CD14-positive monocyte (primary cell): ENCODE results near the gene TMEM132D. TPM values are rescaled to one million over a fixed set of nuclear protein-coding genes. Genes with fewer than 3 reads are reported as not detected.

Experiments
- DNase-seq, 3 donors: peaks; one replicate each; pipeline ENCODE4 v3.0.0-alpha.2; 2011 to 2022
- H2AFZ ChIP-seq: 2 replicates; pipeline ENCODE4 v1.6.0; 2012; ENCODE audit warnings: mild to moderate bottlenecking, low read depth, low read length, inconsistent platforms; ENCODE audit not compliant: insufficient read depth, poor library complexity, severe bottlenecking
- H3K27ac ChIP-seq, 2 donors: 1 replicate in 1 of 2; 2 replicates in 1 of 2; pipeline ENCODE4 v1.5.1; 2012 to 2013; ENCODE audit warnings: low read length in 2 of 2, control low read depth in 1 of 2, inconsistent platforms in 1 of 2, low read depth in 1 of 2, mild to moderate bottlenecking in 1 of 2
- H3K27me3 ChIP-seq, 2 donors: one replicate each; pipeline versions ENCODE4 v1.6.0 to v1.6.1; 2011 to 2013; ENCODE audit warnings: low read length in 2 of 2; ENCODE audit not compliant: control insufficient read depth in 2 of 2, insufficient read depth in 2 of 2
- H3K36me3 ChIP-seq, 2 donors: replicated peaks in 1 of 2; 1 replicate in 1 of 2; 2 replicates in 1 of 2; pipeline versions ENCODE4 v1.5.1 to v1.6.1; 2012 to 2013; ENCODE audit warnings: low read length in 2 of 2, control low read depth in 1 of 2, inconsistent platforms in 1 of 2, mild to moderate bottlenecking in 1 of 2; ENCODE audit not compliant: insufficient read depth in 2 of 2, control insufficient read depth in 1 of 2
- H3K4me1 ChIP-seq, 2 donors: 1 replicate in 1 of 2; 2 replicates in 1 of 2; pipeline versions ENCODE4 v1.5.1 to v1.6.1; 2012 to 2013; ENCODE audit warnings: low read length in 2 of 2, control low read depth in 1 of 2, inconsistent platforms in 1 of 2, mild to moderate bottlenecking in 1 of 2, moderate library complexity in 1 of 2; ENCODE audit not compliant: insufficient read depth in 2 of 2, control insufficient read depth in 1 of 2
- H3K4me2 ChIP-seq: replicated peaks from 2 replicates; pipeline ENCODE3; 2012; ENCODE audit warnings: low read length, moderate library complexity, mild to moderate bottlenecking; ENCODE audit not compliant: poor library complexity, severe bottlenecking; ENCODE audit errors: extremely low read depth
- H3K4me3 ChIP-seq, 3 experiments: fragments of 200-600 bp in 1 of 3; sonication (generic) in 1 of 3; replicated peaks in 1 of 3; 1 replicate in 2 of 3; 2 replicates in 1 of 3; pipeline ENCODE4 v1.5.1; 2011 to 2013; ENCODE audit warnings: low read length in 3 of 3, mild to moderate bottlenecking in 3 of 3, control low read depth in 2 of 3, low read depth in 2 of 3, inconsistent platforms in 1 of 3, moderate library complexity in 1 of 3
- H3K79me2 ChIP-seq: 2 replicates; pipeline ENCODE4 v1.6.0; 2012; ENCODE audit warnings: mild to moderate bottlenecking, control low read depth, inconsistent platforms, low read length, moderate library complexity; ENCODE audit not compliant: insufficient read depth
- H3K9ac ChIP-seq: 2 replicates; pipeline ENCODE4 v1.6.0; 2017; ENCODE audit warnings: low read length, mild to moderate bottlenecking; ENCODE audit not compliant: insufficient read depth, poor library complexity, severe bottlenecking
- H3K9me3 ChIP-seq, 2 donors: replicated peaks in 1 of 2; 1 replicate in 1 of 2; 2 replicates in 1 of 2; pipeline versions ENCODE4 v1.5.1 to v1.6.1; 2012 to 2013; ENCODE audit warnings: low read length in 2 of 2, control low read depth in 1 of 2; ENCODE audit not compliant: control insufficient read depth in 1 of 2, insufficient read depth in 1 of 2
- H4K20me1 ChIP-seq: 2 replicates; pipeline ENCODE4 v1.6.0; 2012; ENCODE audit warnings: mild to moderate bottlenecking, low read length, control low read depth, moderate library complexity; ENCODE audit not compliant: insufficient read depth
- H3K27ac Mint-ChIP-seq, 7 donors: one replicate each; pipeline ENCODE4 v1.8.0; 2020; ENCODE audit warnings: mild to moderate bottlenecking in 7 of 7, mixed read lengths in 7 of 7, moderate library complexity in 6 of 7, inconsistent platforms in 2 of 7
- H3K27me3 Mint-ChIP-seq, 3 donors: one replicate each; pipeline ENCODE4 v1.8.0; 2021 to 2022; ENCODE audit warnings: low read depth in 3 of 3, mild to moderate bottlenecking in 3 of 3, mixed read lengths in 3 of 3, moderate library complexity in 3 of 3, inconsistent platforms in 1 of 3
- H3K36me3 Mint-ChIP-seq, 2 donors: one replicate each; pipeline ENCODE4 v1.8.0; 2020; ENCODE audit warnings: mixed read lengths in 2 of 2, inconsistent platforms in 1 of 2, mild to moderate bottlenecking in 1 of 2
- H3K4me1 Mint-ChIP-seq: one replicate; pipeline ENCODE4 v1.8.0; 2020; ENCODE audit warnings: mild to moderate bottlenecking, mixed read lengths
- H3K4me3 Mint-ChIP-seq, 2 donors: one replicate each; pipeline ENCODE4 v1.8.0; 2020; ENCODE audit warnings: mild to moderate bottlenecking in 2 of 2, mixed read lengths in 2 of 2, moderate library complexity in 1 of 2
- H3K9me3 Mint-ChIP-seq, 7 donors: one replicate each; pipeline ENCODE4 v1.8.0; 2020 to 2022; ENCODE audit warnings: mixed read lengths in 7 of 7, mild to moderate bottlenecking in 6 of 7, moderate library complexity in 6 of 7, inconsistent platforms in 2 of 7
- WGBS: methylation state at CpG from one replicate; pipeline ENCODE4 v1.1.5; 2013; ENCODE audit warnings: missing lambda C conversion rate; ENCODE audit not compliant: insufficient coverage; 5-methylcytosine and 5-hydroxymethylcytosine counted together
- intact Hi-C, 2 donors: fragments of 100-400 bp; cut with micrococcal nuclease; formaldehyde crosslinking; loops; one replicate each; pipeline versions ENCODE4 v1.15.0 to v1.15.1; 2023
- polyA plus RNA-seq, 3 donors: library from polyadenylated mRNA; depleted of rRNA in 1 of 3; unstranded in 2 of 3; stranded (reverse) in 1 of 3; fragments of 300-500 nt in 2 of 3; fragments of >200 nt in 1 of 3; fragmentation: Illumina TruSeq in 2 of 3; gene quantifications; 1 replicate in 2 of 3; 2 replicates in 1 of 3; pipeline ENCODE4 v1.2.3, GENCODE V29; 2012 to 2021
- TF ChIP-seq, protein P1 (sequence below): fragments of 200-600 bp; IDR thresholded peaks from one replicate; pipeline ENCODE4 v1.8.0; 2022; ENCODE audit warnings: antibody characterized with exemption, mild to moderate bottlenecking

Gene TMEM132D
- polyA plus RNA-seq, 3 donors: 0.04 TPM; not detected in 2

DNA sequence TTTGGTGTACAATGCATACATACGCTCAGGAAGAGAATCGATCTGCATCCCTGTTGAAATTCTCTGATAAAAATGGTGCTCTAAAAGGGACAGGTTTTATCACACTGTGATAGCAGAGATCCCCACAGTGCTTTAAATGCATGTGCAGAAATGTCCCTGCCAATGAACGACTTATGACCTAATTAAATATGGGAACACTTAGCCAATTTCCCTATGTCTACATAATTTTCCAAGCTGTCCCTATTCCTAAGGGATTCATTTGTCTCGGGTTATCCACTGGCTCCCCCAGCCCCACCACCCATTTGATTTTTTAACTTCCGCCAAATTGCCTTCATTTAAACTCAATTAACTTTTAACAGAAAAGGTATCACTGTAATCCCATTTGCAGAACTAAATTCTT lies 284.6 kb downstream of the TMEM132D start:
- Histone ChIP-seq H3K9ac (no peak overlapping the region), H2AFZ (no peak overlapping the region), H3K27ac (no peak overlapping the region), H3K79me2 (no peaks in the 10 kb centered on the region), H3K4me2 (no peak overlapping the region), H3K9me3 (peaks cover 29 to 40% of the 10 kb centered on the region in 2 donors), H4K20me1 (no peaks in the 10 kb centered on the region), H3K27me3 (no peaks in the 10 kb centered on the region), H3K4me1 (no peaks in the 10 kb centered on the region), H3K36me3 (no peaks in the 10 kb centered on the region), H3K4me3 (no peak overlapping the region)
- Mint-ChIP-seq H3K4me1 (no peaks in the 10 kb centered on the region), H3K27me3 (peaks cover 0 to 1% (median 0%) of the 10 kb centered on the region in 3 donors), H3K9me3 (peaks cover 10 to 36% (median 22%) of the 10 kb centered on the region in 7 donors), H3K4me3 (no peak overlapping the region), H3K27ac (no peak overlapping the region), H3K36me3 (no peaks in the 10 kb centered on the region)
- TF ChIP-seq, protein P1, sequence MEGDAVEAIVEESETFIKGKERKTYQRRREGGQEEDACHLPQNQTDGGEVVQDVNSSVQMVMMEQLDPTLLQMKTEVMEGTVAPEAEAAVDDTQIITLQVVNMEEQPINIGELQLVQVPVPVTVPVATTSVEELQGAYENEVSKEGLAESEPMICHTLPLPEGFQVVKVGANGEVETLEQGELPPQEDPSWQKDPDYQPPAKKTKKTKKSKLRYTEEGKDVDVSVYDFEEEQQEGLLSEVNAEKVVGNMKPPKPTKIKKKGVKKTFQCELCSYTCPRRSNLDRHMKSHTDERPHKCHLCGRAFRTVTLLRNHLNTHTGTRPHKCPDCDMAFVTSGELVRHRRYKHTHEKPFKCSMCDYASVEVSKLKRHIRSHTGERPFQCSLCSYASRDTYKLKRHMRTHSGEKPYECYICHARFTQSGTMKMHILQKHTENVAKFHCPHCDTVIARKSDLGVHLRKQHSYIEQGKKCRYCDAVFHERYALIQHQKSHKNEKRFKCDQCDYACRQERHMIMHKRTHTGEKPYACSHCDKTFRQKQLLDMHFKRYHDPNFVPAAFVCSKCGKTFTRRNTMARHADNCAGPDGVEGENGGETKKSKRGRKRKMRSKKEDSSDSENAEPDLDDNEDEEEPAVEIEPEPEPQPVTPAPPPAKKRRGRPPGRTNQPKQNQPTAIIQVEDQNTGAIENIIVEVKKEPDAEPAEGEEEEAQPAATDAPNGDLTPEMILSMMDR: no peak
- intact Hi-C loops: no loop called here
- no peak for DNase-seq
- 90% methylated on average over 5 of the region's 5 CpGs for WGBS

DNA sequence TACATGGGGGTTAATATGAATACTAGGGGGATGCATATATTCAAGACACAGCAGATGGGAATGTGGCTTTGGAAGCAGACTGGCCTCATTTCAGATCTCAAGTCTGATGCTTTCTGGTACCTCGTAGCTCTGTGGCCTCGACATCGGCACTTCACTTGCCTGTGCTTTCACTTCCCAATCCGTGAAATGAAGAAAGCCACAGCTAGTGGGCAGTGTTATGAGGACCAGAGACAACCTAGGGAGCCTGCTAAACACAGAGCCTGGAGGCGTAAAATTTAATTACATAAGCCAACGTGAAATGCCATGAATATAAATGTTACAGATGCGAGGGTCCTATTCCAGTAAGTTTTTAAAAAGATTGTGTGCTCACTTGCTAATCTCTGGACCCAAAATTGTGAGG lies 286.0 kb downstream of the TMEM132D start:
- H3K4me2 ChIP-seq: no peak overlapping the region
- no peak overlapping the region for H3K4me3 ChIP-seq
- intact Hi-C loops: no loop called here
- no peak overlapping the region for H3K27ac ChIP-seq
- H2AFZ ChIP-seq: no peak overlapping the region
- peaks cover 43 to 53% of the 10 kb centered on the region in 2 donors for H3K9me3 ChIP-seq
- Mint-ChIP-seq H3K36me3 (no peaks in the 10 kb centered on the region), H3K27ac (no peak overlapping the region), H3K27me3 (peaks cover 0 to 1% (median 0%) of the 10 kb centered on the region in 3 donors), H3K4me3 (no peak overlapping the region), H3K4me1 (no peaks in the 10 kb centered on the region), H3K9me3 (peaks cover 11 to 44% (median 26%) of the 10 kb centered on the region in 7 donors)
- TF ChIP-seq, protein P1: no peak
- H3K27me3 ChIP-seq: no peaks in the 10 kb centered on the region
- H3K4me1 ChIP-seq: no peaks in the 10 kb centered on the region
- 89% methylated on average over 4 of the region's 7 CpGs for WGBS
- H4K20me1 ChIP-seq: no peaks in the 10 kb centered on the region
- no peaks in the 10 kb centered on the region for H3K79me2 ChIP-seq
- no peaks in the 10 kb centered on the region for H3K36me3 ChIP-seq
- no peak overlapping the region for H3K9ac ChIP-seq
- DNase-seq: no peak
